Trophoblast cell (in vitro differentiated cells and primary cell): Measurements from ENCODE around the gene ELL2.

Experiments used
- DNase-seq, 2 donors: peaks; one replicate each; pipeline ENCODE4 v3.0.0-alpha.2; 2016
- H2AFZ ChIP-seq: 2 replicates; pipeline ENCODE4 v1.6.1; 2013; ENCODE audit warnings: low read length, moderate library complexity, mild to moderate bottlenecking; ENCODE audit not compliant: insufficient read depth, poor library complexity
- H2AK5ac ChIP-seq: 2 replicates; pipeline ENCODE4 v1.6.1; 2013; ENCODE audit warnings: mild to moderate bottlenecking, low read length
- H2BK120ac ChIP-seq: 2 replicates; pipeline ENCODE4 v1.6.1; 2013; ENCODE audit warnings: low read length, mild to moderate bottlenecking, moderate library complexity; ENCODE audit not compliant: insufficient read depth, poor library complexity
- H2BK12ac ChIP-seq: 2 replicates; pipeline ENCODE4 v1.6.1; 2013; ENCODE audit warnings: mild to moderate bottlenecking, low read length, moderate library complexity
- H2BK5ac ChIP-seq: 2 replicates; pipeline ENCODE4 v1.6.1; 2013; ENCODE audit warnings: low read length, low read depth, moderate library complexity, mild to moderate bottlenecking; ENCODE audit not compliant: poor library complexity
- H3K14ac ChIP-seq: 2 replicates; pipeline ENCODE4 v1.6.1; 2013; ENCODE audit warnings: mild to moderate bottlenecking, low read length
- H3K18ac ChIP-seq: 2 replicates; pipeline ENCODE4 v1.6.1; 2013; ENCODE audit warnings: mild to moderate bottlenecking, low read length
- H3K23ac ChIP-seq: 2 replicates; pipeline ENCODE4 v1.6.1; 2013; ENCODE audit warnings: low read length
- H3K27ac ChIP-seq: 2 replicates; pipeline ENCODE4 v1.5.1; 2013; ENCODE audit warnings: low read depth, mild to moderate bottlenecking, inconsistent platforms, low read length, moderate library complexity
- H3K27me3 ChIP-seq: 2 replicates; pipeline ENCODE4 v1.6.1; 2013; ENCODE audit warnings: inconsistent platforms, mild to moderate bottlenecking, low read length, moderate library complexity; ENCODE audit not compliant: insufficient read depth
- H3K36me3 ChIP-seq, 2 experiments: 1 replicate in 1 of 2; 2 replicates in 1 of 2; pipeline ENCODE4 v1.6.1; 2013; ENCODE audit warnings: low read length in 2 of 2, mild to moderate bottlenecking in 2 of 2, moderate library complexity in 1 of 2; ENCODE audit not compliant: insufficient read depth in 2 of 2, control insufficient read depth in 1 of 2
- H3K4ac ChIP-seq: 2 replicates; pipeline ENCODE4 v1.6.1; 2013; ENCODE audit warnings: low read depth, mild to moderate bottlenecking, low read length, moderate library complexity
- H3K4me1 ChIP-seq, 2 experiments: 1 replicate in 1 of 2; 2 replicates in 1 of 2; pipeline ENCODE4 v1.6.1; 2013; ENCODE audit warnings: low read length in 2 of 2, mild to moderate bottlenecking in 2 of 2, moderate library complexity in 1 of 2; ENCODE audit not compliant: insufficient read depth in 2 of 2, control insufficient read depth in 1 of 2
- H3K4me2 ChIP-seq: 2 replicates; pipeline ENCODE4 v1.6.1; 2013; ENCODE audit warnings: inconsistent platforms, mild to moderate bottlenecking, low read length, moderate library complexity
- H3K4me3 ChIP-seq: 2 replicates; pipeline ENCODE4 v1.5.1; 2013; ENCODE audit warnings: mild to moderate bottlenecking, low read depth, low read length, inconsistent platforms
- H3K79me1 ChIP-seq: one replicate; pipeline ENCODE4 v1.6.1; 2013; ENCODE audit warnings: low read length
- H3K79me2 ChIP-seq: 2 replicates; pipeline ENCODE4 v1.6.1; 2013; ENCODE audit warnings: low read length, mild to moderate bottlenecking; ENCODE audit not compliant: control insufficient read depth, insufficient read depth, poor library complexity
- H3K9ac ChIP-seq: 2 replicates; pipeline ENCODE4 v1.6.1; 2013; ENCODE audit warnings: mild to moderate bottlenecking, low read length
- H3K9me3 ChIP-seq: 2 replicates; pipeline ENCODE4 v1.6.1; 2013; ENCODE audit warnings: low read depth, mild to moderate bottlenecking, control low read depth, inconsistent platforms, low read length; ENCODE audit not compliant: insufficient read depth
- H4K12ac ChIP-seq: 2 replicates; pipeline ENCODE4 v1.6.1; 2013; ENCODE audit warnings: low read depth, mild to moderate bottlenecking, low read length, moderate library complexity
- H4K8ac ChIP-seq: 2 replicates; pipeline ENCODE4 v1.6.1; 2013; ENCODE audit warnings: low read depth, mild to moderate bottlenecking, low read length, moderate library complexity
- H4K91ac ChIP-seq: one replicate; pipeline ENCODE4 v1.6.1; 2013; ENCODE audit warnings: low read depth, mild to moderate bottlenecking, low read length, moderate library complexity
- WGBS: extraction: QIAGEN DNeasy Blood & Tissue Kit; methylation state at CpG from one replicate; pipeline ENCODE4 v1.1.7; 2013; ENCODE audit warnings: missing lambda C conversion rate; ENCODE audit not compliant: insufficient read length, insufficient coverage; ENCODE audit errors: extremely low coverage; 5-methylcytosine and 5-hydroxymethylcytosine counted together

Gene ELL2

GRCh38 chr5:95967236-95967635 lies 5.6 kb upstream of the ELL2 start:
- Histone ChIP-seq H3K4me1 (peaks cover 1 to 2% of the 10 kb centered on the region in 2 experiments), H3K36me3 (no peaks in the 10 kb centered on the region), H2BK120ac (no peak overlapping the region), H3K79me1 (peaks cover under 1% of the 10 kb centered on the region), H2BK5ac (no peak overlapping the region), H2AK5ac (no peak overlapping the region), H4K8ac (no peak overlapping the region), H4K91ac (no peak overlapping the region), H3K4me3 (no peak overlapping the region), H2AFZ (no peak overlapping the region), H3K14ac (no peak overlapping the region), H3K9ac (no peak overlapping the region), H3K4ac (no peak overlapping the region), H3K27ac (no peak overlapping the region), H3K9me3 (no peaks in the 10 kb centered on the region), H3K23ac (no peak overlapping the region), H3K18ac (no peak overlapping the region), H3K27me3 (no peaks in the 10 kb centered on the region), H3K4me2 (no peak overlapping the region), H4K12ac (no peak overlapping the region), H2BK12ac (no peak overlapping the region), H3K79me2 (no peaks in the 10 kb centered on the region)
- WGBS, result no CpG with 5 or more reads among the region's 1 CpG
- no peak for DNase-seq

GRCh38 chr5:95966005-95966404 lies 4.4 kb upstream of the ELL2 start:
- no peak overlapping the region for H4K8ac ChIP-seq

GRCh38 chr5:95963650-95964410 lies 2.2 kb upstream of the ELL2 start:
- Histone ChIP-seq H3K4me2 (no peak overlapping the region), H3K9me3 (no peaks in the 10 kb centered on the region), H3K79me1 (peaks cover 15% of the 10 kb centered on the region), H3K18ac (no peak overlapping the region), H2BK12ac (no peak overlapping the region), H3K27me3 (no peaks in the 10 kb centered on the region), H3K27ac (no peak overlapping the region), H2BK5ac (no peak overlapping the region), H4K8ac (no peak overlapping the region), H2AK5ac (no peak overlapping the region), H4K91ac (no peak overlapping the region), H3K4me3 (no peak overlapping the region), H2BK120ac (no peak overlapping the region), H2AFZ (no peak overlapping the region), H3K4me1 (peaks cover 14 to 17% of the 10 kb centered on the region in 2 experiments), H3K36me3 (no peaks in the 10 kb centered on the region), H3K14ac (no peak overlapping the region), H4K12ac (no peak overlapping the region), H3K4ac (no peak overlapping the region), H3K9ac (no peak overlapping the region), H3K23ac (no peak overlapping the region), H3K79me2 (peaks cover 11% of the 10 kb centered on the region)
- peak; percentile 67 to 83 for DNase-seq
- WGBS, result no CpG with 5 or more reads among the region's 8 CpGs

More at GRCh38 chr5:95966005-95966404, 4.4 kb upstream of the ELL2 start:
- Histone ChIP-seq H2AFZ (no peak overlapping the region), H3K4me3 (no peak overlapping the region), H4K91ac (no peak overlapping the region), H4K12ac (no peak overlapping the region), H2BK5ac (no peak overlapping the region), H3K14ac (no peak overlapping the region), H3K4ac (no peak overlapping the region), H2AK5ac (no peak overlapping the region), H3K27me3 (no peaks in the 10 kb centered on the region), H3K9ac (no peak overlapping the region), H3K79me2 (peaks cover 4% of the 10 kb centered on the region), H3K4me1 (peaks cover 1 to 2% of the 10 kb centered on the region in 2 experiments), H3K9me3 (no peaks in the 10 kb centered on the region), H3K79me1 (peaks cover 9% of the 10 kb centered on the region), H3K4me2 (no peak overlapping the region), H3K27ac (no peak overlapping the region), H2BK120ac (no peak overlapping the region), H2BK12ac (no peak overlapping the region), H3K18ac (no peak overlapping the region), H3K36me3 (no peaks in the 10 kb centered on the region), H3K23ac (no peak overlapping the region)
- no peak for DNase-seq
- no CpG with 5 or more reads among the region's 2 CpGs for WGBS

- H3K27ac ChIP-seq, result no peak overlapping the region
- H3K4ac ChIP-seq, result no peak overlapping the region
- H3K4me2 ChIP-seq, result no peak overlapping the region
- H3K4me1 ChIP-seq, result peaks cover 14 to 22% of the 10 kb centered on the region in 2 experiments
- no peak overlapping the region for H2AFZ ChIP-seq
- no peak overlapping the region for H3K18ac ChIP-seq
- H2BK12ac ChIP-seq, result no peak overlapping the region
- H2BK5ac ChIP-seq, result no peak overlapping the region
- no peak overlapping the region for H4K12ac ChIP-seq
- no peak overlapping the region for H4K91ac ChIP-seq
- H3K9ac ChIP-seq, result no peak overlapping the region
- H3K23ac ChIP-seq, result no peak overlapping the region
- H2BK120ac ChIP-seq, result no peak overlapping the region
- no peak overlapping the region for H4K8ac ChIP-seq
- no peak overlapping the region for H3K4me3 ChIP-seq
- no peaks in the 10 kb centered on the region for H3K27me3 ChIP-seq
- H3K9me3 ChIP-seq, result no peaks in the 10 kb centered on the region
- WGBS, result no CpG with 5 or more reads among the region's 6 CpGs
- peak; percentile 32 to 69 for DNase-seq
- H3K79me1 ChIP-seq, result peaks cover 15% of the 10 kb centered on the region
- no peaks in the 10 kb centered on the region for H3K36me3 ChIP-seq
- H2AK5ac ChIP-seq, result no peak overlapping the region
- H3K14ac ChIP-seq, result no peak overlapping the region
- H3K79me2 ChIP-seq, result peaks cover 11% of the 10 kb centered on the region
These were observed 1.1 kb upstream of the ELL2 start for GRCh38 chr5:95962785-95963184.
